Measurements from ENCODE around the gene KIF5A.

GRCh38 chr12:57528176-57528575 is 21.7 kb upstream of the KIF5A start:
- TF ChIP-seq EZH2 (IDR thresholded peaks at IDR 0.05; ENCODE audit: borderline replicate concordance, low read depth, low read length, severe bottlenecking) (no peak), POLR2A (IDR thresholded peaks at IDR 0.05; ENCODE audit: low read depth, low read length) (no peak), CTCF (IDR thresholded peaks at IDR 0.05; ENCODE audit: extremely low read depth in 1 of 2, insufficient read depth in 1 of 2, low read depth in 1 of 2, low read length in 2 of 2) (no peak), MAX (IDR thresholded peaks at IDR 0.05; ENCODE audit: insufficient read depth, insufficient read length) (no peak), GATA2 (IDR thresholded peaks at IDR 0.05; ENCODE audit: insufficient read depth, insufficient read length, low read depth, low read length) (no peak), POLR2AphosphoS5 (IDR thresholded peaks at IDR 0.05; ENCODE audit: insufficient read depth, low read depth, low read length) (no peak), FOS (IDR thresholded peaks at IDR 0.05; ENCODE audit: borderline replicate concordance, insufficient read depth, low read length) (no peak), MYC (IDR thresholded peaks at IDR 0.05; ENCODE audit: low read depth, low read length) (no peak), JUN (IDR thresholded peaks at IDR 0.05; ENCODE audit: borderline replicate concordance, insufficient read depth, insufficient read length, low read depth) (no peak)

Data from endothelial cell of umbilical vein (primary cell).